Left lung (tissue), 10 donors: ENCODE results near the gene NDUFS7. TPM values are rescaled to one million over a fixed set of nuclear protein-coding genes. Genes with fewer than 3 reads are reported as not detected.
A peak's percentile ranks its signal among the peaks of the same experiment; 100 is the strongest.

Experiments used
- ATAC-seq: fragments of 200-7000 bp; cut with Tn5 transposase; one replicate; pipeline ENCODE4 v1.9.1; 2020; ENCODE audit warnings: moderate library complexity
- DNase-seq, 4 donors: peaks; one replicate each; pipeline ENCODE4 v3.0.0-alpha.2; 2013 to 2020
- H3K27ac ChIP-seq, 2 donors: fragments of 200-600 bp; sonication (generic) in 1 of 2; one replicate each; pipeline versions ENCODE4 v1.5.0 to v1.8.0; 2020 to 2021
- H3K27me3 ChIP-seq, 2 donors: fragments of 200-600 bp; sonication (generic) in 1 of 2; one replicate each; pipeline versions ENCODE4 v1.5.0 to v1.8.0; 2020 to 2021
- H3K36me3 ChIP-seq, 2 donors: fragments of 200-600 bp; sonication (generic) in 1 of 2; one replicate each; pipeline versions ENCODE4 v1.5.0 to v1.8.0; 2020 to 2021
- H3K4me1 ChIP-seq, 2 donors: fragments of 200-600 bp; one replicate each; pipeline ENCODE4 v1.8.0; 2021
- H3K4me3 ChIP-seq, 2 donors: fragments of 200-600 bp; sonication (generic) in 1 of 2; one replicate each; pipeline versions ENCODE4 v1.5.0 to v1.8.0; 2020 to 2021; ENCODE audit warnings: mild to moderate bottlenecking in 1 of 2
- H3K9me3 ChIP-seq, 2 donors: fragments of 200-600 bp; sonication (generic) in 1 of 2; one replicate each; pipeline versions ENCODE4 v1.5.0 to v1.8.0; 2020 to 2021
- CTCF ChIP-seq, 2 donors: fragments of 200-600 bp; sonication (generic) in 1 of 2; IDR thresholded peaks; one replicate each; pipeline versions ENCODE4 v1.5.0 to v1.8.0; 2021; ENCODE audit warnings: antibody characterized with exemption in 2 of 2
- intact Hi-C, 2 donors: fragments of 100-400 bp; cut with DNase I; formaldehyde crosslinking; loops; one replicate each; pipeline versions ENCODE4 v1.11.2 to v1.14.2; 2022
- polyA plus RNA-seq, 6 donors: library from polyadenylated mRNA; unstranded; fragments of 120-200 nt; gene quantifications; one replicate each; pipeline ENCODE4 v1.2.1, GENCODE V29; 2013; ENCODE audit not compliant: insufficient read length in 6 of 6
- total RNA-seq, 2 donors: library from RNA; stranded (reverse); fragmentation: NEBNext Ultra II Directional; extraction: Animal tissue kit (Norgen Biotek cat#: 25700); gene quantifications; one replicate each; pipeline ENCODE4 v1.2.1, GENCODE V29; 2021
- donor health status: DM: no; HTN: yes; CAD: no.
- donor health status: DM: no; HTN: no; CAD: no.

Gene NDUFS7
- total and polyA plus RNA-seq, 8 donors: 30.3 to 85.4 (median 42.0) TPM

GRCh38 chr19:1384085-1384462 lies 367 bp downstream of the NDUFS7 start:
- Histone ChIP-seq H3K4me1 (peaks cover 9 to 24% of the 10 kb centered on the region in 2 donors), H3K27ac (peak overlapping the region; percentile 84 to 88), H3K9me3 (no peaks in the 10 kb centered on the region), H3K4me3 (peak overlapping the region; percentile 90 to 98), H3K27me3 (no peaks in the 10 kb centered on the region), H3K36me3 (peaks cover 0 to 26% of the 10 kb centered on the region in 2 donors)
- intact Hi-C loops: no loop called here
- DNase-seq (no peak), ATAC-seq (no peak)
- no peak for TF ChIP-seq CTCF (IDR thresholded peaks at IDR 0.05)

- Histone ChIP-seq H3K27ac (peak overlapping the region; percentile 84 to 88), H3K27me3 (no peaks in the 10 kb centered on the region), H3K4me1 (peaks cover 9 to 24% of the 10 kb centered on the region in 2 donors), H3K4me3 (peak overlapping the region; percentile 90 to 98), H3K9me3 (no peaks in the 10 kb centered on the region), H3K36me3 (peaks cover 0 to 32% of the 10 kb centered on the region in 2 donors)
- intact Hi-C loops: no loop called here
- ATAC-seq: no peak
- no peak for TF ChIP-seq CTCF (IDR thresholded peaks at IDR 0.05)
- DNase-seq: no peak
Observed at GRCh38 chr19:1384478-1385110, 887 bp downstream of the NDUFS7 start.

- Histone ChIP-seq H3K9me3 (no peaks in the 10 kb centered on the region), H3K36me3 (peaks cover 0 to 44% of the 10 kb centered on the region in 2 donors), H3K4me3 (no peak overlapping the region), H3K27ac (no peak overlapping the region), H3K4me1 (peaks cover 9 to 24% of the 10 kb centered on the region in 2 donors), H3K27me3 (no peaks in the 10 kb centered on the region)
- ATAC-seq (no peak), DNase-seq (no peak)
- intact Hi-C loops: no loop called here
- TF ChIP-seq CTCF (IDR thresholded peaks at IDR 0.05): no peak
Observed at GRCh38 chr19:1385816-1386215, 2.1 kb downstream of the NDUFS7 start.

- peaks cover 0 to 57% of the 10 kb centered on the region in 2 donors for H3K36me3 ChIP-seq
- ATAC-seq: no peak
- intact Hi-C loops: no loop called here
Observed at GRCh38 chr19:1386945-1387683, 3.4 kb downstream of the NDUFS7 start.

More at GRCh38 chr19:1386945-1387683, 3.4 kb downstream of the NDUFS7 start:
- Histone ChIP-seq H3K4me1 (peaks cover 9 to 24% of the 10 kb centered on the region in 2 donors), H3K27me3 (no peaks in the 10 kb centered on the region), H3K9me3 (no peaks in the 10 kb centered on the region), H3K4me3 (no peak overlapping the region), H3K27ac (no peak overlapping the region)
- no peak for DNase-seq
- no peak for TF ChIP-seq CTCF (IDR thresholded peaks at IDR 0.05)
